ENCODE measurements around the gene KSR2. TPM values are rescaled to one million over a fixed set of nuclear protein-coding genes. Genes with fewer than 3 reads are reported as not detected.

Gene KSR2
- total RNA-seq, 2 donors from 2014 or later, result 1.1 to 1.6 TPM

DNA sequence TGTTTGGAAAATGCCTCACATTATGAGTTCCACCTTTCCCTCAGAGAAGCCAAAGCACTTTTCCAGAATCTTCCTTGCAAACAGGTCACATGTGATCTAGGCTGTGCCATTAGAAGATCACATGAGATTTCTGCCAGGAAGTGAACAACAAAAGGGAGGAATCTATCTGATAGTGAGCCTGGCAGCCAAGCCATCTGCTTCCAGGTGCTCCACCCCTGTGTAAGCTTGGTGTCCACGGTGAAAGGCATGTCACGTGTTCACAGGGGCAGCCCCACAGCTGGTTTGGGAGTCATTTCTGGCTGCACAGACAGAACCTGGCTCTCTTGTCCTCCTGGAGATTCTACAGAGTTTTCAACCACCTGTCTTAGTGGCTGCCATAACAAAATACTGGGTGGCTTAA is 3.5 kb upstream of the KSR2 start:
- DNase-seq, result peak; percentile 27 to 45
- intact Hi-C loops (cut with DNase I, micrococcal nuclease), result no loop called here
- peak; percentile 37 for ATAC-seq

DNA sequence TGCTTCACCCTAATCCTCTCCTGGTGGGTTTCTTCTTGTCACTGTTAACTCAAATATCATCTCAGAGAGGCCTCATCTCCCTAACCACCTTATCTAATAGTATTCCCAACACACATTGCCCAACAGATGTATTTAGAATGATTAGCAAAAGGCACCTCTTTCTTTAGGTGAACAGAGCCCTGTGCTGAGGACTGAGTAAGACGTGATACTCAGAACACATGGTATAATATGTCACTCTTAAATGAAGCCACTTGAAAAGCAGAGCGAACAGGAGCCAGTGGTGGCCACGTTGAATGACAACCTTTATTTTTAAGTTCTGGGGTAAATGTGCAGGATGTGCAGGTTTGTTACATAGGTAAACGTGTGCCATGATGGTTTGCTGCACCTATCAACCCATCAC is 1.5 kb upstream of the KSR2 start:
- DNase-seq, result no peak
- ATAC-seq, result no peak

DNA sequence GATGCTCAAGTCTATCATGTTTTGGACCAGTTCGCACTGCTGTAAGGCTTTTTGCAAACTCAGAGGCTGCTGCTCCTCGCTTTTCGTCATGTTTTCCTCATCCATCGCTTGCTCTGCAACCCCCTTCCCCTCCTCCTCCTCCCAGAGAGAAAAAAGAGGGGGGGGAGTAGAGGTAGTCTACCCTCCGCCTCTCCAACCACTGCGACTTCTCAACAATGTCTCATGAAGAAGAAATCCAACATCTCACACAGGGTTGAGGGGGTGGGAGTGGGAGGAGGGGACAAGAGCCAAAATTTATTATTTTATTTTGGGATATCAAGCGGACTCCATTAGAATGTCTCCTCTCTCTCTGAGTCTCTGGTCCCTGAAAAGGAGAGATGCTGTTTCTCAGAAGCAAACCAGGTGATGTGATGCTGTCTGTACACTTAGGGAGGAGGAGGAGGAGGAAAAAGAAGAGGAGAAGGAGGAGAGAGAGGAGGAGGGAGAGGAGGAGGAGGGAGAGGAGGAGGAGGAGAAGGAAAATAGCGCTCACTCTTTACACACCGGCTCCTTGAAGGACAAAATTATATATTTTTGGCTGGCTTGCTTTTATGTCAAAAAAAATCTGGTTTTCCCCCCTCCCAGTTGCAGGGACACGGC is 520 bp downstream of the KSR2 start:
- ATAC-seq (no peak), DNase-seq (no peak)
- intact Hi-C loops (cut with DNase I, micrococcal nuclease), result no loop called here

More for the DNA sequence above, 1.5 kb upstream of the KSR2 start:
- intact Hi-C loops (cut with DNase I, micrococcal nuclease), result no loop called here

- DNase-seq (no peak), ATAC-seq (no peak)
- intact Hi-C loops (cut with DNase I, micrococcal nuclease), result no loop called here
Measured at GRCh38 chr12:117967512-117967911, 1.3 kb downstream of the KSR2 start.

GRCh38 chr12:117967043-117967442 is 1.7 kb downstream of the KSR2 start:
- DNase-seq (no peak), ATAC-seq (no peak)
- intact Hi-C loops (cut with DNase I, micrococcal nuclease), result no loop called here

DNA sequence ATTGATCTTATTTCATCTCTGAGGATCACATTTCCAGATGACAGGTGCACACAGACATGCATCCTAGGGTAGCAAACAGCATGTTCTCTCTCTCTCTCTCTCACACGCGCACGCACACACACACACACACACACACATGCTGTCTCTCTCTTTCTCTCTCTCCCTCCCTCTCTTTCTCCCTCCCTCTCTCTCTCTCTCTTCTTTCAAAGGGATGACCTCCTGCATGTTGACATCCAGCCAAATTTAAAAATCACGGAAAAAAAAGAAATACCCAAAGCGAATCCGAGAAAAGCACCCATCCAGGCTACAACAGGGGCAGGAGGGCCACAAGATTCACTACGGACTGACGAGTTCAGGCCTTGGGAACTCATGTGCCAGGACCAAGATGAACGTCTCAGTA is 2.3 kb downstream of the KSR2 start:
- intact Hi-C loops (cut with DNase I, micrococcal nuclease), result no loop called here
- ATAC-seq (no peak), DNase-seq (no peak)

DNA sequence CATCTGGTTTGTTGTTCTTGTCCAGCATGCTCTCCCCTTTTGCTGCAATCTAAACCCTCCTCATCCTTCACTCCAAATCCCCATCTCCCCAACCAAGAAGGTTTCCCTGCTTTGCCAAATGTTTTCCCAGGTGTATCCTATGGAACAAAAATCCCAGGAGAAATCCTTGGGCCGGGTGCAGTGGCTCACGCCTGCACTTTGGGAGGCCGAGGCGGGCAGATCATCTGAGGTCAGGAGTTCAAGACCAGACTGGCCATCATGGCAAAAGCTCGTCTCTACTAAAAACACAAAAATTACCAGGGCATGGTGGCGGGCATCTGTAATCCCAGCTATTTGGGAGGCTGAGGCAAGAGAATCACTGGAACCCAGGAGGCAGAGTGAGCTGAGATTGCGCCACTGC is 5.0 kb downstream of the KSR2 start:
- intact Hi-C loops (cut with DNase I, micrococcal nuclease), result no loop called here
- no peak for ATAC-seq
- no peak for DNase-seq

GRCh38 chr12:117936722-117937484 is 31.9 kb downstream of the KSR2 start:
- intact Hi-C loops (cut with DNase I, micrococcal nuclease), result no loop called here
- DNase-seq (peak in 1 of 2 donors; percentile 11), ATAC-seq (peak; percentile 73)

DNA sequence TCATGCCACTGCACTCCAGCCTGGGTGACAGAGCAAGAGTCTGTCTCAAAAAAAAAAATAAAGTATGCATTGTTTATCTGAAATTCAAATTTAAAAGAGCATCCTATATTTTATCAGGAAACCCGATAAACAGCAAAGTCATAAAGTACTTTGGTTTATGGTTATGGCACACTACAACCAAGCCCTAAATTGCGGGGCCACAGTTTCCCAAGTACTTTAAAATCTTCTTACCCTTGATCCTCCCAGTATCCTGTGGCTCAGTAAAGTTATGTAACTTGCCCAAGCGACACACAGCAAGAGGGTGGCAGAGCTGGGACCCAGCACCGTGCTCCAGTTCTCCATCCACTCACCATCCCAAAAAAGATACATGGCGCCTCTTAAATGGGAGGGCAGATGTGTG is 35.2 kb downstream of the KSR2 start:
- ATAC-seq (peak; percentile 84), DNase-seq (no peak)
- intact Hi-C loops (cut with DNase I, micrococcal nuclease), result no loop called here

DNA sequence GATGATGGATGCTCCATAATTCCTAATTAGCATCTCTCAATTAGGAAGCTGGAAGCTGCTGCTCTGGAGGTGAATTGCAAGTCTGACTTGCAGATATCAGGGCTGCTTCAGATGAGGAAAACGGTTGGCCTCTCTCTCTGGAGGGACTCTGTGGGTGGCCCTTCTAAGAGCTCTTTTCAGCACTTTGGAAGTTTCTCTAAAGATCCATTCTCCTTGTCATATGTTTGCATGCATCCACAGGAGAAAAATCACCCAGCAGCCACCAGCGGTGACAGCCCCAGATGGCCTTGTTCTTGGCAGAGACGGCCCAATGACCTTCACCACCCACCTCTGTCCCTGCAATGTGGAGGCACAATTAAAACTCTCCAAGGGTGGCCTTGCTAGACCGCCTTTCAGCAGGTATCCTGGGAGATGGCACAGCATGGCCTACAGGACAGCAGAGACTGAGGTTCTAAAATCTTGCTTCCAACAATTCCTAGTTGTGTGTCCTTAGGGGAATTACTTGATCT is 42.3 kb downstream of the KSR2 start:
- intact Hi-C loops (cut with DNase I, micrococcal nuclease), result no loop called here
- ATAC-seq, result no peak
- no peak for DNase-seq

- intact Hi-C loops (cut with DNase I, micrococcal nuclease), result no loop called here
- no peak for ATAC-seq
- DNase-seq, result no peak
Measured at GRCh38 chr12:117921929-117922777, 46.6 kb downstream of the KSR2 start.

DNA sequence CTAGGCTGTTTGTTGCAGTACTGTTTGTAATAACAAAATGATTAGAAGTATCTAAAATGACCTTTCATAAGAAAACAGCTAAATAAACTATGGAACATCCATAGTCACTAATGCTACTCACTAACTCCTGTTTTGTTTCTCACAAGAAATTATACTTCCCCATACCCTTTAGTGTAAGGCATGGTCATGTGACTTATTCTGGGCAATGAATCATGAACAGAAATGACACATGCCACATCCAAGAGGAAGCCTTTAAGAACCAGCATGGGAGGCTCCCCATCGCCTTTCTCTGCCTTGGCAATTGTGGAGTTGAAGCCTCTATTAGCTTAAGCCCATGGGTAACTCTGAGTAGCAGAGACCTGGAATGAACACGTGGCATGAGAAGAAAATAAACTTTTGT is 49.3 kb downstream of the KSR2 start:
- ATAC-seq, result no peak
- intact Hi-C loops (cut with DNase I, micrococcal nuclease), result no loop called here

GRCh38 chr12:117914686-117915085 is 54.1 kb downstream of the KSR2 start:
- DNase-seq, result no peak
- ATAC-seq, result no peak
- intact Hi-C loops (cut with DNase I, micrococcal nuclease), result no loop called here

More for the DNA sequence above, 49.3 kb downstream of the KSR2 start:
- no peak for DNase-seq

- intact Hi-C loops (cut with DNase I, micrococcal nuclease), result no loop called here
- ATAC-seq (no peak), DNase-seq (no peak)
Measured at GRCh38 chr12:117912756-117913155, 56.0 kb downstream of the KSR2 start.

DNA sequence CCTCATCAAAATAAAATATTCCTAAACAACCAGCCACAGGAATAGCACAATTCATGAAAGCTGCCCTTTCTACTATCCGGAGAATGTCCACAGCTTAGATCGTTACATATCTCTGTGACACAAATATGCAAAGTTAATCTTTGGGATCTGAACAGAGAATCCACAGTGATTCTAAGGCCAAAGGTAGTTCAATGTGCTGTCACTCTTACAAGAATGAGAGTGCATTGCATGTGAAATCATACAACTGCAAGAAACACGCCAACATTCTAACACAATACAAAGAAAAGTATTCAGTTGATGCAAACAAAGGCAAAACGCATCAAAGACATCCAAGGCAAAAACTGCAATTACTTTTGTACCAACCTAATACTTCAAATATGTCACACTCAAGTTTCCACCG is 60.4 kb downstream of the KSR2 start:
- ATAC-seq (no peak), DNase-seq (no peak)
- intact Hi-C loops (cut with DNase I, micrococcal nuclease), result no loop called here

DNA sequence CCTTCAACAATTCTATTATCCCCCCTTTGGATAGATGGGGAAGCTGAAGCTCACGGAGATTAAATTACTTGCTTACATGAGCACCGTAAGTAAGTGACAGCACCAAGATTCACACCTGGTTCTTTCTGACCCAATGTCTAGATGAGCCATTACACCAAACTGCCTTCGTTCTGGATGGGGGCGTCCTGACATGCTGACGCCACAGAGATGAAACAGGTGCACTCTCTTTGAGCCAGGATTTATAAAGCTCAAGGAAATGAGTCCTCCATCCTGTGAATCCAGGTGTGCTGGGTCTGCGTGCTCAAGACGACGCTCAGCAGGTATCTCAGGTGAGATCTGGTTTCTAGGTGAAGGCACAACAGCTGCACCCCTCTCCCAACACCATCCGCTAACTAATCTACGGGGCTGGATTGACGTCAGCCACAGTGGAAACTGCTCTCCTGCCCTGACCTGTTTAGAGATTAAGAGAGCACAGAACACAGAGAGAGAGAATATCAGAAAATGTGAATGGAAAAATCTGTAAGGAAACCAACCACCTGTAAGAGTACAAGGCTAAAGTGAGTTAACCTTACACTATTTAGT is 61.6 kb downstream of the KSR2 start:
- ATAC-seq (peak; percentile 37), DNase-seq (no peak)
- intact Hi-C loops (cut with DNase I, micrococcal nuclease), result no loop called here

DNA sequence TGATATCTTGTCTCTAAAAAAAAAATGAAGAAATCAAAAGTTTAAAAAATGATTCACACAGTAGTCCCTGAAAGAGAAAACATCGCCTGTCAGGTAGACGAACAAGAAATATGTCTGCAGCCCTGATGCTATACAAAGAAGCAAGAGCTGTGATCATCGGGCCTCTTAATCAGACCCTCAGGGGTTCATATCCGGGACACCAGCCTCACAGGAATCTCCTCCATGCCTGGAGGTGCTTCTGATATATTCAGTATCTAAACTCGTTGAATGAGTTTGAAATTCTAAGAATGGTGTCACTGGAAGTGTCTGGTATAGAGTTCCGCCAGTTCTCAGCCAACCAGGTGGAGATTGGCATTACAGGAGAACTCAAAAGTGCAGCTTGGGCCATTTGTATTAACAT is 64.7 kb downstream of the KSR2 start:
- ATAC-seq (no peak), DNase-seq (no peak)
- intact Hi-C loops (cut with DNase I, micrococcal nuclease), result no loop called here

DNA sequence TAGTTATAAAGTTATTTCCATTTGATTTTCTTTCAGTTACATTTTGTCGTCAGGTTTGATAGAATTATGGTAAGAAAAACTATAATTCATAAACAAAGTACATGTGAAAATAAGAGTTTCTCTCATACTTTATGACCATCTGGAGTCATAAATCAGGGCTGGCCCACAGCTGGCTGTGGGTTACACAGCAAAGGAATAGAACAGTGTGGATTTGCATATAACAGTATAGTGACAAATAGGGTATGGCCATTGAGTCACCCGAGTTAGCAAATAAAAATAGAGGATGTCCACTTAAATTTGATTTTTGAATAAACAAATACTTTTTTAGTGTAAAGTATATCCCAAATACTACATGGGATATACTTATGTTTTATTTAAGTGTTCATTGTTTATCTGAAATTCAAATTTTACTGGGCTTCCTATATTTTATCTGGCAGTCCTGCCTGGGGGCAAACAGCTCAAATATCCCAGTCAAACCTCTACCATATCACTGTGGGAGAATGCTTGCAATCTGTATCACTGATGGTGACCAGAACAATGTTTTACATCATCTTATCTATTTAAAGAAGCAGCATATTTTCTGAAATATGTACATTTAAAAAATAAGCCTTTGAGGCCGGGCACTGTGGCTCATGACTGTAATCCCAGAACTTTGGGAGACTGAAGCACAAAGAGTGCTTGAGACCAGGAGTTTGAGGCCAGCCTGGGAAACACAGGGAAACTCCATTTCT is 65.5 kb downstream of the KSR2 start:
- DNase-seq (no peak), ATAC-seq (no peak)
- intact Hi-C loops (cut with DNase I, micrococcal nuclease), result no loop called here

DNA sequence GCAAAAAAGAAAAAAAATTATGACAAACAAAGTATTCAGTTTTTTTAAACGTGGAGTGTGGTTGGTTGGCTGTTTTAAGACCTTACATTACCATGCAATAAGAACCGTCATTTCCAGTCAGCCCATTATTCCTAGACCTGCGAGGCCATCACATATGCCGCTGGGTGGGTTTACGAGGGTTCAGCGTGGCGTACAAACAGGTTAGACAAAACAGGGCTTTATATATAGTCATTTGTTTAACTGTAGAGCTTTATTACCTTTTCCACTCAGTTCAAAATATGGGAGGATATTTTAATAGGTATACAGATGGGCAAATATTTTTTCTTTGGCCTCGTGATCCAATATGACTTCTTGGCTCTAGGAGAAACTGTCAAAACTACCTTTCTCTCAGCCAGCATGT is 67.2 kb downstream of the KSR2 start:
- DNase-seq (peak; percentile 7 to 32), ATAC-seq (peak; percentile 57)
- intact Hi-C loops (cut with DNase I, micrococcal nuclease), result no loop called here

Data from left colon (tissue), 2 donors.